Measurements from ENCODE around the gene MS4A10. TPM values are rescaled to one million over a fixed set of nuclear protein-coding genes. Genes with fewer than 3 reads are reported as not detected.

The MS4A10 gene
- total RNA-seq, 1 experiment from 2014 or later, result not detected

DNA sequence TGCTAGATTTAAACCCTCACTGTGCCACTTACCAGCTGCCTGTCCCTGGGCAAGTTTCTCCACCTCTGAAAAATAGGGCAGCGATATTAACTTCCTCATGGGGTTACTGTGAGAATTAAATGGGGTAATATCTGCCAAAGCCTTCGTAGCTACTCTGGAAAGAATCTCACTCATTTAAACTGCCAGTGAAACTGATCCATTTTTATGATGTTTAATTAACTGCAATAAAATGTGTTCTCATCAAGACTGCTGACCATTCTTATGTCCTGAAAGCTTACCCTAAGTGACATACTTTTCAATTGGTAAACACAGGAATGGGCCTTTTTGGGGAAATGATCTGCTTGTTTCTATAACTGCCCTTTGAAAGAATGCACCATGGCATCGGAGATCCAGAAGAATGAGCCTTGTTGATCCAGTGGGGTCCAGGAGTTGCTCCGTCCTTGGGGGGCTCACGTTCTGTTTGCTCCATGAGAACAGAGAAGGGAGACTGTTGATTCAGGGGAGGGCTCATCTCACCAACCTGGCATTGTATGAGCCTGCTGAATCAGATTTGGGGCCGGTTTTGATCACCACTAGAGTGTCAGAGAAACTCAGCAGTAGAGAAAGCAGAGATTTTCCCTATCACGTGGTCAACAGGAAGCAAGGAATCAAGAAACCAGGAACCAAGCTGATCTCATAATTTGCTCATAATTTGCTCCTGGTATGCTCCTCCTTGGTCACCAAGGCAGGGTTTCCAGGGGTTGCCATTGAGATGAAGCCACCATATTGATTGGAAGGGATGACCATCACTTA, 49.8 kb downstream of the MS4A10 start:
- no peak overlapping the region for H3K4me3 ChIP-seq (ENCODE audit: low read length)

DNA sequence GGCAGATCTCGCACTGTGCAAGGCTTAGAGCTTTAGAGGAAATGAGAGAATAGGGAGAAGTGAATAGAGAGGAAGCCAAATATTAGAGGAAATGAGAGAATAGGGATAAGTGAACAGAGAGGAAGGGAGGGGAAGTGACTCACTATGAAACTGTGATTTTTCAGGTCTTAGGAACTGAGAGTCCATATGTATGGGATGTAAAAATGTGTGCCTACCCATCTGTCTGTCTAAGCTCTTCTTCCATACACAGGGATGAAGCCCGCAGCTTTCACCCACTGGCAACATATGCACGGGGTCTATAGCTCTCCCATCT, 50.4 kb downstream of the MS4A10 start:
- intact Hi-C loops (cut with micrococcal nuclease), result no loop called here
- Histone ChIP-seq H3K4me2 (ENCODE audit: low read length) (peak overlapping the region; percentile 44), H4K20me1 (ENCODE audit: low read length) (no peaks in the 10 kb centered on the region), H3K36me3 (ENCODE audit: low read depth, low read length) (no peaks in the 10 kb centered on the region), H3K4me1 (ENCODE audit: insufficient read depth, low read length) (peaks cover 44% of the 10 kb centered on the region), H3K9me3 (ENCODE audit: low read length) (no peaks in the 10 kb centered on the region), H3K27me3 (ENCODE audit: low read length) (no peaks in the 10 kb centered on the region), H3K4me3 (ENCODE audit: low read length) (no peak overlapping the region), H3F3A (ENCODE audit: low read length, unreplicated experiment) (peaks cover 9% of the 10 kb centered on the region), H3K79me2 (ENCODE audit: low read length) (no peaks in the 10 kb centered on the region), H3K9me2 (replicated peaks; ENCODE audit: low read length) (no peaks in the 10 kb centered on the region), H3K9ac (ENCODE audit: low read length) (peak overlapping the region; percentile 6; the same call in 1 of the 2 replicates), H3K27ac (ENCODE audit: low read length) (peak overlapping the region; percentile 76), H2AFZ (ENCODE audit: low read length) (peak overlapping the region; percentile 59)
- ATAC-seq, result peak; percentile 32
- BruUV-seq (replicated peaks), result no TSS peak
- DNase-seq, result peak; percentile 75
- ChIA-PET POLR2A (ENCODE audit: unreplicated experiment) (no interaction called here), CTCF (interaction anchor here (0.6 to 1.4 kb wide), 2 partner anchors 64 to 501 kb away, joined by 3 read pairs; no protein-coding TSS in a partner anchor)
- TF ChIP-seq, protein P1, sequence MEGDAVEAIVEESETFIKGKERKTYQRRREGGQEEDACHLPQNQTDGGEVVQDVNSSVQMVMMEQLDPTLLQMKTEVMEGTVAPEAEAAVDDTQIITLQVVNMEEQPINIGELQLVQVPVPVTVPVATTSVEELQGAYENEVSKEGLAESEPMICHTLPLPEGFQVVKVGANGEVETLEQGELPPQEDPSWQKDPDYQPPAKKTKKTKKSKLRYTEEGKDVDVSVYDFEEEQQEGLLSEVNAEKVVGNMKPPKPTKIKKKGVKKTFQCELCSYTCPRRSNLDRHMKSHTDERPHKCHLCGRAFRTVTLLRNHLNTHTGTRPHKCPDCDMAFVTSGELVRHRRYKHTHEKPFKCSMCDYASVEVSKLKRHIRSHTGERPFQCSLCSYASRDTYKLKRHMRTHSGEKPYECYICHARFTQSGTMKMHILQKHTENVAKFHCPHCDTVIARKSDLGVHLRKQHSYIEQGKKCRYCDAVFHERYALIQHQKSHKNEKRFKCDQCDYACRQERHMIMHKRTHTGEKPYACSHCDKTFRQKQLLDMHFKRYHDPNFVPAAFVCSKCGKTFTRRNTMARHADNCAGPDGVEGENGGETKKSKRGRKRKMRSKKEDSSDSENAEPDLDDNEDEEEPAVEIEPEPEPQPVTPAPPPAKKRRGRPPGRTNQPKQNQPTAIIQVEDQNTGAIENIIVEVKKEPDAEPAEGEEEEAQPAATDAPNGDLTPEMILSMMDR (conservative IDR thresholded peaks at IDR 0.05; ENCODE audit: low read depth, low read length), result no peak
- TF ChIP-seq EZH2phosphoT487 (IDR thresholded peaks at IDR 0.05; ENCODE audit: borderline replicate concordance, low read length), result no peak
- no peak for TF ChIP-seq EZH2 (IDR thresholded peaks at IDR 0.05; ENCODE audit: low read length, unreplicated experiment)

More for the DNA sequence above, 49.8 kb downstream of the MS4A10 start:
- Histone ChIP-seq H3K27me3 (ENCODE audit: low read length) (no peaks in the 10 kb centered on the region), H2AFZ (ENCODE audit: low read length) (peak overlapping the region; percentile 59), H3K9me3 (ENCODE audit: low read length) (no peaks in the 10 kb centered on the region), H3K4me1 (ENCODE audit: insufficient read depth, low read length) (peaks cover 45% of the 10 kb centered on the region), H3K27ac (ENCODE audit: low read length) (peak overlapping the region; percentile 76), H4K20me1 (ENCODE audit: low read length) (no peaks in the 10 kb centered on the region), H3K9me2 (replicated peaks; ENCODE audit: low read length) (no peaks in the 10 kb centered on the region), H3F3A (ENCODE audit: low read length, unreplicated experiment) (peaks cover 9% of the 10 kb centered on the region), H3K4me2 (ENCODE audit: low read length) (peak overlapping the region; percentile 44), H3K36me3 (ENCODE audit: low read depth, low read length) (no peaks in the 10 kb centered on the region), H3K79me2 (ENCODE audit: low read length) (no peaks in the 10 kb centered on the region), H3K9ac (ENCODE audit: low read length) (peak overlapping the region; percentile 8; the same call in 1 of the 2 replicates)
- CTCF ChIA-PET, result interaction anchor here (1.4 kb wide), 1 partner anchor 65 kb away, joined by 3 read pairs; no protein-coding TSS in a partner anchor
- no peak for DNase-seq
- TSS peak; percentile 64 for BruUV-seq (replicated peaks)
- peak; percentile 7 for ATAC-seq
- POLR2A ChIA-PET (ENCODE audit: unreplicated experiment), result no interaction called here
- intact Hi-C loops (cut with micrococcal nuclease), result no loop called here
- no peak for TF ChIP-seq EZH2phosphoT487 (IDR thresholded peaks at IDR 0.05; ENCODE audit: borderline replicate concordance, low read length)
- TF ChIP-seq EZH2 (IDR thresholded peaks at IDR 0.05; ENCODE audit: low read length, unreplicated experiment), result no peak
- TF ChIP-seq, protein P1 (conservative IDR thresholded peaks at IDR 0.05; ENCODE audit: low read depth, low read length), result no peak

Measured in PC-3 (cell line).